Left lung (tissue), 10 donors: ENCODE data around the gene SLC4A3. TPM values are rescaled to one million over a fixed set of nuclear protein-coding genes. Genes with fewer than 3 reads are reported as not detected.

Experiments
- ATAC-seq: fragments of 200-7000 bp; cut with Tn5 transposase; one replicate; pipeline ENCODE4 v1.9.1; 2020; ENCODE audit warnings: moderate library complexity
- DNase-seq, 4 donors: peaks; one replicate each; pipeline ENCODE4 v3.0.0-alpha.2; 2013 to 2020
- H3K27ac ChIP-seq, 2 donors: fragments of 200-600 bp; sonication (generic) in 1 of 2; one replicate each; pipeline versions ENCODE4 v1.5.0 to v1.8.0; 2020 to 2021
- H3K27me3 ChIP-seq, 2 donors: fragments of 200-600 bp; sonication (generic) in 1 of 2; one replicate each; pipeline versions ENCODE4 v1.5.0 to v1.8.0; 2020 to 2021
- H3K36me3 ChIP-seq, 2 donors: fragments of 200-600 bp; sonication (generic) in 1 of 2; one replicate each; pipeline versions ENCODE4 v1.5.0 to v1.8.0; 2020 to 2021
- H3K4me1 ChIP-seq, 2 donors: fragments of 200-600 bp; one replicate each; pipeline ENCODE4 v1.8.0; 2021
- H3K4me3 ChIP-seq, 2 donors: fragments of 200-600 bp; sonication (generic) in 1 of 2; one replicate each; pipeline versions ENCODE4 v1.5.0 to v1.8.0; 2020 to 2021; ENCODE audit warnings: mild to moderate bottlenecking in 1 of 2
- H3K9me3 ChIP-seq, 2 donors: fragments of 200-600 bp; sonication (generic) in 1 of 2; one replicate each; pipeline versions ENCODE4 v1.5.0 to v1.8.0; 2020 to 2021
- intact Hi-C, 2 donors: fragments of 100-400 bp; cut with DNase I; formaldehyde crosslinking; loops; one replicate each; pipeline versions ENCODE4 v1.11.2 to v1.14.2; 2022
- polyA plus RNA-seq, 6 donors: library from polyadenylated mRNA; unstranded; fragments of 120-200 nt; gene quantifications; one replicate each; pipeline ENCODE4 v1.2.1, GENCODE V29; 2013; ENCODE audit not compliant: insufficient read length in 6 of 6
- total RNA-seq, 2 donors: library from RNA; stranded (reverse); fragmentation: NEBNext Ultra II Directional; extraction: Animal tissue kit (Norgen Biotek cat#: 25700); gene quantifications; one replicate each; pipeline ENCODE4 v1.2.1, GENCODE V29; 2021
- TF ChIP-seq, protein P1 (sequence below), 2 donors: fragments of 200-600 bp; sonication (generic) in 1 of 2; IDR thresholded peaks; one replicate each; pipeline versions ENCODE4 v1.5.0 to v1.8.0; 2021; ENCODE audit warnings: antibody characterized with exemption in 2 of 2
- donor health status: DM: no; HTN: yes; CAD: no.
- donor health status: DM: no; HTN: no; CAD: no.

The SLC4A3 gene
- total and polyA plus RNA-seq, 8 donors, result 2.9 to 13.3 (median 9.8) TPM

DNA sequence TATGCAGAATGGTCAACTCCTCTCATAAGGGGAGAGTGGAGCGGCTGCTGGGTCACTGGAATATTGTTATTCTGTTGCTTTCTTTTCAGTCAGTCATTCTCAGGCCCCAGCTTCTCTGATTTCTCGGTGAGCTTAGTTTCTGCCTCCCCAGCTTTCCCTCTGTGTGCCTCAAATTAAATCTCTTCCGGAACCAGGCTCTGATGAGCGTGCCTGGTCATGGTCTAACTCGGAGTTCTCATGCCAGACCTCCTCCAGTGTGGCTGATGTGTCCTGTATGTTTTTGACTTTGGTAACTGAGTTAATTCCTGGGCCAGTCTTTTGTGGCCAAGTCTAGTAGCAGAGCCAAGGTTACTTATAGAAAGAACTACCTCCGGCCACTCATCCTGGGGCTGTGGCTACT, 34.7 kb upstream of the SLC4A3 start:
- Histone ChIP-seq H3K9me3 (no peaks in the 10 kb centered on the region), H3K4me1 (peaks cover 0 to 8% of the 10 kb centered on the region in 2 donors), H3K27me3 (no peaks in the 10 kb centered on the region), H3K36me3 (no peaks in the 10 kb centered on the region), H3K4me3 (no peak overlapping the region), H3K27ac (no peak overlapping the region)
- no peak for ATAC-seq
- TF ChIP-seq, protein P1, sequence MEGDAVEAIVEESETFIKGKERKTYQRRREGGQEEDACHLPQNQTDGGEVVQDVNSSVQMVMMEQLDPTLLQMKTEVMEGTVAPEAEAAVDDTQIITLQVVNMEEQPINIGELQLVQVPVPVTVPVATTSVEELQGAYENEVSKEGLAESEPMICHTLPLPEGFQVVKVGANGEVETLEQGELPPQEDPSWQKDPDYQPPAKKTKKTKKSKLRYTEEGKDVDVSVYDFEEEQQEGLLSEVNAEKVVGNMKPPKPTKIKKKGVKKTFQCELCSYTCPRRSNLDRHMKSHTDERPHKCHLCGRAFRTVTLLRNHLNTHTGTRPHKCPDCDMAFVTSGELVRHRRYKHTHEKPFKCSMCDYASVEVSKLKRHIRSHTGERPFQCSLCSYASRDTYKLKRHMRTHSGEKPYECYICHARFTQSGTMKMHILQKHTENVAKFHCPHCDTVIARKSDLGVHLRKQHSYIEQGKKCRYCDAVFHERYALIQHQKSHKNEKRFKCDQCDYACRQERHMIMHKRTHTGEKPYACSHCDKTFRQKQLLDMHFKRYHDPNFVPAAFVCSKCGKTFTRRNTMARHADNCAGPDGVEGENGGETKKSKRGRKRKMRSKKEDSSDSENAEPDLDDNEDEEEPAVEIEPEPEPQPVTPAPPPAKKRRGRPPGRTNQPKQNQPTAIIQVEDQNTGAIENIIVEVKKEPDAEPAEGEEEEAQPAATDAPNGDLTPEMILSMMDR (IDR thresholded peaks at IDR 0.05), result no peak
- DNase-seq, result peak in 1 of 4 donors; percentile 58
- intact Hi-C loops, result no loop called here

DNA sequence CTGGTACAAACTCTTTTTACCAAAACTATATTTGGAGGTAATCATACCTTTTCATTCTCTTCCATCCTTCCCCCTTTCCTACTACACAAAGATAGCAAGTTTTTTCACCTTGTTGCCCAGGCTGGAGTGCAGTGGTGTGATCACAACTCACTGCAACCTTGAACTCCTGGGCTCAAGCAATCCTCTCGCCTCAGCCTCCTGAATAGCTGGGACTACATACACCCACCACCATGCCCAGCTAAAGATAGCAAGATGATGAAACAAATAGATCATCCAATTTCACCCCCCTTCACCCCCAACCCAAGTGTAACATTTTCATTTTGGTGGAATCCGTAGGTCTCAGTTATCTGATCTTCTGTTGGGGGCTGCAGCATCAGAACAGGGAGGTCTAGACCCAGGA, 34.3 kb upstream of the SLC4A3 start:
- TF ChIP-seq, protein P1 (IDR thresholded peaks at IDR 0.05), result no peak
- no peaks in the 10 kb centered on the region for H3K9me3 ChIP-seq
- H3K4me1 ChIP-seq, result peaks cover 3 to 8% of the 10 kb centered on the region in 2 donors
- DNase-seq, result no peak
- no peaks in the 10 kb centered on the region for H3K27me3 ChIP-seq
- intact Hi-C loops, result no loop called here
- no peak for ATAC-seq
- no peaks in the 10 kb centered on the region for H3K36me3 ChIP-seq
- H3K27ac ChIP-seq, result no peak overlapping the region
- no peak overlapping the region for H3K4me3 ChIP-seq

DNA sequence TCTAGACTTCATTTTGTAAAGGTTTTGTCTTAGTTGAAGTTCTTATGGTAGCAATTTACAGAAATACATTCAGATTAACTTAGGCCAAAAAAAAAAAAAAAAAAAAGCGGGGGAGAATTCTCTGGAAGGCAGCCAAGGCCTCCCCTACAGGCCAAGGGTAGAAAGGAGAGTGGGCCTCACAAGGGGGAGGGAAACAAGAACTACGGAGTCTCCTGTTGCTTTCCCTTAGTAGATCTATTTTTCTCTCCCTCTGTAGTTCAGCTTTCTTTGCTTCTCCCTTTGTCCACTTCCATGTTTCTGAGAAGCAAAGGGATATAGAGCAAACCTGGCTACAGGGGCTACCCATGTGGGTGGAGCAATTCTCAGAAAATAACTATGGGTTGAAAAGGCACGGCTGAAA, 32.2 kb upstream of the SLC4A3 start:
- H3K27ac ChIP-seq, result no peak overlapping the region
- TF ChIP-seq, protein P1 (IDR thresholded peaks at IDR 0.05), result no peak
- ATAC-seq (no peak), DNase-seq (peak in 2 of 4 donors; percentile 53 to 80)
- H3K9me3 ChIP-seq, result no peaks in the 10 kb centered on the region
- no peaks in the 10 kb centered on the region for H3K27me3 ChIP-seq
- H3K4me1 ChIP-seq, result peaks cover 8 to 12% of the 10 kb centered on the region in 2 donors
- intact Hi-C loops, result no loop called here
- H3K4me3 ChIP-seq, result no peak overlapping the region
- no peaks in the 10 kb centered on the region for H3K36me3 ChIP-seq

DNA sequence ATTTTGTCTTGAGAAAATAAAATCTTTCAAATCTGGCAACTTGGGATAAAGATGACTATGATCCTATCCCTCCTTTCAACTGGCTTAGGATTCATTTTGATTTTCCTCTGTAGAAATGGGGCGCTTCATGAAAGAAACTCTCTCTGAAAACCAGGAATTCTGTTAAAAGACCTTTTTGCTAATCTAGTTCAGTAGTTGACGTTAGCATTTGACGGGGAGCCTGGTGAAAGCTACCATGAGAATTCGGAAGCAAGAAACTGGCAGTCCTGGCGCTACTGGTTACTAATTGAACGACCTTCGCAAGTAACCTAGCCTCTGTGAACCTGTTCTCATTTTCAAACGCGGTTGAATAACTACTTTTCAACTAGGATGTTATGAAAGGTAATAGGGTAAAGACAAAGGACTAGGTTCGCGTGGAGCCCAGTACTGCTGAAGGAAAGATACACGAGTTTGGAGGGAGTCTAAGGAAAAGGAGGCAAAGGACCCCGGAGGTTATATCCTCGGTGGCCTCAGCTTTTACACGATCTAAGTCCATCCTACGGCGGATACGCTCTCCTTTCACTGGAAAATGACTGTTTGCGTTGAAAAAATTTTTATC, 30.4 kb upstream of the SLC4A3 start:
- H3K9me3 ChIP-seq, result no peaks in the 10 kb centered on the region
- intact Hi-C loops, result no loop called here

DNA sequence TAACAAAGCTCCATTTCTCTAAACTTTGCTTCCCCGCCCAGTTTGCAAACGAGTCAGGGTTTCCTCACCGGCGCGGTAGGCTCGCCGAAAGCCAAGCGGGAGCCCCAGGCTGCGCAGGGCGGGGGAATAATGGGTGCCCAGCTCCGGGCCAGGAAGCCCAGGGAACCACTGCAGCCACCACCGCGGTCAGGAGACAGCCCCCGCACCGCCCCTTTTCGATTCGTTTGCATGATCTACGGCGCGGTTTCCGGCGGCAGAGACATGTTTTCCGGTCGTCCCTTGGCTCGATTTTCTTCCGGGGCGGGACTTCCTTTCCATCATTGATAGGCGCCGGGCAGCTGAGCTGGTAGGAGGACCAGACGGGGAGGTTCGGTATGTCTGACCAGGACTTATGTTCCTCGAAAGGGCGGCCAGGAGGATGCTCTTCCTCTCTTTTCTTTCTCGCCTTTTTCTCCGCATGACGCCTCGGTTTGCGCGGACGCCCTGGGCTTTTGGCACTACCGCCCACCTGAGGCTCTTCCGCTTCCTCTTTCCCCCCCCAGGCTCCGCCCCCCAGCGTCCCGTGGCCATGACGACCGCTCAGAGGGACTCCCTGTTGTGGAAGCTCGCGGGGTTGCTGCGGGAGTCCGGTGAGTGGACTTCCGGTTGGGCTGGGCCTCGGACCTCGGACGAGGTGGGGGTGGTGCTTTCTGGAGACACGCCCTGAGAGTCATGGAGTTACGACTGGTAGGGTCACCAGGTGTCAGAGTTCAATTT, 29.7 kb upstream of the SLC4A3 start, which contains the start of gene STK11IP:
TSS of gene STK11IP (plus strand) at position 306 of the 756 bp plus-strand sequence. CDS start at position 569, 263 bp downstream.
- Histone ChIP-seq H3K27me3 (no peaks in the 10 kb centered on the region), H3K9me3 (no peaks in the 10 kb centered on the region), H3K27ac (peak within 1 kb of the TSS; percentile 92 to 93), H3K4me1 (peaks cover 8 to 12% of the 10 kb centered on the region in 2 donors), H3K36me3 (peaks cover 0 to 18% of the 10 kb centered on the region in 2 donors), H3K4me3 (peak within 1 kb of the TSS; percentile 61 to 63)
- DNase-seq (peak; percentile 97 to 99 (median 98)), ATAC-seq (peak; percentile 98)
- TF ChIP-seq, protein P1 (IDR thresholded peaks at IDR 0.05), result no peak
- intact Hi-C loops, result no loop called here

More for the DNA sequence above, 30.4 kb upstream of the SLC4A3 start:
- H3K27me3 ChIP-seq, result no peaks in the 10 kb centered on the region
- peaks cover 8 to 12% of the 10 kb centered on the region in 2 donors for H3K4me1 ChIP-seq
- TF ChIP-seq, protein P1 (IDR thresholded peaks at IDR 0.05), result no peak
- H3K27ac ChIP-seq, result peak overlapping the region; percentile 92 to 93
- ATAC-seq (peak; percentile 16), DNase-seq (no peak)
- H3K36me3 ChIP-seq, result peaks cover 0 to 12% of the 10 kb centered on the region in 2 donors
- peak overlapping the region; percentile 61 to 63 for H3K4me3 ChIP-seq
